IMR-90 (cell line): ENCODE measurements around the gene MYBPH. TPM values are rescaled to one million over a fixed set of nuclear protein-coding genes. Genes with fewer than 3 reads are reported as not detected.

Experiments used
- ATAC-seq: fragments of 200-7000 bp; cut with Tn5 transposase; 2 replicates; pipeline ENCODE4 v1.9.1; 2020; ENCODE audit warnings: low read depth, mild to moderate bottlenecking, moderate library complexity
- BruUV-seq: library from RNA; stranded (reverse); fragments of 400-500 nt; replicated peaks from 2 replicates; lab custom pipeline; 2021; lab: Mats Ljungman, UMichigan
- CTCF ChIA-PET: fragments of 300-600 bp; formaldehyde crosslinking; extraction: SDS; loops from one replicate; lab custom pipeline; 2021; ENCODE audit warnings: antibody characterized with exemption; lab: Yijun Ruan, JAX
- POLR2A ChIA-PET: fragments of 300-600 bp; sonication (Branson Sonifier 250); formaldehyde crosslinking; loops from one replicate; lab custom pipeline; 2022; ENCODE audit warnings: antibody characterized with exemption; ENCODE audit not compliant: unreplicated experiment; lab: Charles Lee
- DNase-seq: peaks from one replicate; pipeline ENCODE4 v3.0.0; 2013
- H2AFZ ChIP-seq: replicated peaks from 2 replicates; pipeline ENCODE3; 2013; ENCODE audit warnings: low read length, mild to moderate bottlenecking; ENCODE audit not compliant: poor library complexity
- H2AK5ac ChIP-seq: 2 replicates; pipeline ENCODE4 v1.6.1; 2013; ENCODE audit warnings: low read depth, low read length, inconsistent platforms
- H2AK9ac ChIP-seq: replicated peaks from 2 replicates; pipeline ENCODE3; 2013; ENCODE audit warnings: mild to moderate bottlenecking, low read depth, low read length, moderate library complexity; ENCODE audit not compliant: poor library complexity
- H2BK120ac ChIP-seq: 2 replicates; pipeline ENCODE4 v1.6.1; 2013; ENCODE audit warnings: low read depth, low read length, inconsistent platforms
- H2BK15ac ChIP-seq: 3 replicates; pipeline ENCODE4 v1.6.1; 2013; ENCODE audit warnings: low read depth, low read length, inconsistent platforms
- H2BK20ac ChIP-seq: 2 replicates; pipeline ENCODE4 v1.6.1; 2013; ENCODE audit warnings: low read depth, mild to moderate bottlenecking, inconsistent platforms, low read length, moderate library complexity
- H2BK5ac ChIP-seq: 2 replicates; pipeline ENCODE4 v1.6.1; 2013; ENCODE audit warnings: mild to moderate bottlenecking, low read depth, low read length, inconsistent platforms; ENCODE audit not compliant: poor library complexity, severe bottlenecking
- H3K14ac ChIP-seq: replicated peaks from 2 replicates; pipeline ENCODE4 v1.6.1; 2013; ENCODE audit warnings: low read depth, low read length, inconsistent platforms
- H3K18ac ChIP-seq: 2 replicates; pipeline ENCODE4 v1.6.1; 2013; ENCODE audit warnings: low read depth, low read length, control low read depth
- H3K23ac ChIP-seq: 2 replicates; pipeline ENCODE4 v1.6.1; 2013; ENCODE audit warnings: low read depth, low read length, inconsistent platforms
- H3K27ac ChIP-seq: 2 replicates; pipeline ENCODE4 v1.5.1; 2013; ENCODE audit warnings: mild to moderate bottlenecking, control low read depth, low read length; ENCODE audit not compliant: insufficient read depth
- H3K27me3 ChIP-seq: 2 replicates; pipeline ENCODE4 v1.6.1; 2013; ENCODE audit warnings: low read length; ENCODE audit not compliant: control insufficient read depth, insufficient read depth
- H3K36me3 ChIP-seq: 2 replicates; pipeline ENCODE4 v1.6.1; 2013; ENCODE audit warnings: low read length, mixed read lengths; ENCODE audit not compliant: control insufficient read depth, insufficient read depth
- H3K4ac ChIP-seq: 2 replicates; pipeline ENCODE4 v1.6.1; 2013; ENCODE audit warnings: low read depth, low read length, inconsistent platforms
- H3K4me1 ChIP-seq: 2 replicates; pipeline ENCODE4 v1.6.1; 2013; ENCODE audit warnings: low read length, mixed read lengths; ENCODE audit not compliant: control insufficient read depth, insufficient read depth
- H3K4me2 ChIP-seq: 2 replicates; pipeline ENCODE4 v1.6.1; 2013; ENCODE audit warnings: low read depth, mild to moderate bottlenecking, control low read depth, low read length, moderate library complexity
- H3K4me3 ChIP-seq: 2 replicates; pipeline ENCODE4 v1.5.1; 2013; ENCODE audit warnings: low read depth, mild to moderate bottlenecking, control low read depth, low read length, moderate library complexity; ENCODE audit not compliant: insufficient read depth
- H3K56ac ChIP-seq: 2 replicates; pipeline ENCODE4 v1.6.1; 2013; ENCODE audit warnings: low read length, inconsistent platforms; ENCODE audit not compliant: insufficient read depth; ENCODE audit errors: extremely low read depth
- H3K79me1 ChIP-seq, 2 experiments: 2 replicates each; pipeline ENCODE4 v1.6.1; 2013; ENCODE audit warnings: low read length in 2 of 2, inconsistent platforms in 1 of 2, low read depth in 1 of 2
- H3K9ac ChIP-seq: 2 replicates; pipeline ENCODE4 v1.6.1; 2013; ENCODE audit warnings: low read depth, low read length, control low read depth
- H3K9me1 ChIP-seq: 2 replicates; pipeline ENCODE4 v1.6.1; 2013; ENCODE audit warnings: low read length, inconsistent platforms; ENCODE audit not compliant: insufficient read depth
- H3K9me3 ChIP-seq: 2 replicates; pipeline ENCODE4 v1.6.1; 2013; ENCODE audit warnings: low read length; ENCODE audit not compliant: control insufficient read depth, insufficient read depth
- H4K20me1 ChIP-seq: 2 replicates; pipeline ENCODE4 v1.6.1; 2013; ENCODE audit warnings: low read length, inconsistent platforms; ENCODE audit not compliant: insufficient read depth
- H4K5ac ChIP-seq: 2 replicates; pipeline ENCODE4 v1.6.1; 2013; ENCODE audit warnings: mild to moderate bottlenecking, low read depth, low read length, control low read depth
- H4K8ac ChIP-seq, 2 experiments: 2 replicates each; pipeline ENCODE4 v1.6.1; 2013; ENCODE audit warnings: low read depth in 2 of 2, low read length in 2 of 2, control low read depth in 1 of 2, inconsistent platforms in 1 of 2
- H4K91ac ChIP-seq: 2 replicates; pipeline ENCODE4 v1.6.1; 2013; ENCODE audit warnings: low read depth, low read length, inconsistent platforms; ENCODE audit not compliant: insufficient read depth
- BHLHE40 ChIP-seq: fragments of 150-350 bp; IDR thresholded peaks from 2 replicates; pipeline ENCODE4 v1.6.1; 2016; ENCODE audit warnings: mild to moderate bottlenecking, low read depth, low read length
- CHD1 ChIP-seq: IDR thresholded peaks from 2 replicates; pipeline ENCODE4 v1.6.1; 2012; ENCODE audit warnings: low read depth, low read length, improper control_type of control experiment
- FOS ChIP-seq: fragments of 150-350 bp; IDR thresholded peaks from 2 replicates; pipeline ENCODE4 v1.6.1; 2016; ENCODE audit warnings: low read depth, low read length
- MAFK ChIP-seq: IDR thresholded peaks from 2 replicates; pipeline ENCODE4 v1.6.1; 2012; ENCODE audit warnings: low read depth, low read length, improper control_type of control experiment
- POLR2A ChIP-seq: IDR thresholded peaks from 2 replicates; pipeline ENCODE4 v1.6.1; 2012; ENCODE audit warnings: mild to moderate bottlenecking, low read depth, low read length
- RCOR1 ChIP-seq: IDR thresholded peaks from 2 replicates; pipeline ENCODE4 v1.6.1; 2012; ENCODE audit warnings: mild to moderate bottlenecking, low read length, improper control_type of control experiment; ENCODE audit not compliant: insufficient replicate concordance
- WGBS, 2 experiments: methylation state at CpG; one replicate each; pipeline versions ENCODE4 v1.1.5 to v1.1.7; 2013; ENCODE audit warnings: missing lambda C conversion rate in 2 of 2; ENCODE audit not compliant: insufficient read length in 1 of 2; ENCODE audit errors: extremely low coverage in 2 of 2; 5-methylcytosine and 5-hydroxymethylcytosine counted together
- dilution Hi-C: fragments of 300-500 bp; cut with HindIII; formaldehyde crosslinking; loops from one replicate; pipeline ENCODE4 v1.14.3; 2018; ENCODE audit warnings: low sequenced_read_pairs; ENCODE audit not compliant: unreplicated experiment
- in situ Hi-C: fragments of 300-500 bp; cut with MboI; formaldehyde crosslinking; loops from 3 replicates; pipeline ENCODE4 v1.14.3; 2019; ENCODE audit warnings: low sequenced_read_pairs, inconsistent platforms, mixed read lengths
- intact Hi-C: fragments of 100-400 bp; cut with micrococcal nuclease; formaldehyde crosslinking; loops from 2 replicates; pipeline ENCODE4 v1.10.0; 2022
- polyA plus RNA-seq, 3 experiments: library from polyadenylated mRNA; depleted of rRNA; stranded (reverse); fragments of >200 nt; gene quantifications; 2 replicates each; pipeline ENCODE4 v1.2.3, GENCODE V29; 2012; ENCODE audit warnings: low replicate concordance in 1 of 3
- total RNA-seq: library from RNA; depleted of rRNA; stranded (reverse); fragments of >200 nt; gene quantifications from 2 replicates; pipeline ENCODE4 v1.2.3, GENCODE V29; 2012

Gene MYBPH
- total and polyA plus RNA-seq, 2 of the 4 experiments (the other 2 are of a cell fraction): not detected

DNA sequence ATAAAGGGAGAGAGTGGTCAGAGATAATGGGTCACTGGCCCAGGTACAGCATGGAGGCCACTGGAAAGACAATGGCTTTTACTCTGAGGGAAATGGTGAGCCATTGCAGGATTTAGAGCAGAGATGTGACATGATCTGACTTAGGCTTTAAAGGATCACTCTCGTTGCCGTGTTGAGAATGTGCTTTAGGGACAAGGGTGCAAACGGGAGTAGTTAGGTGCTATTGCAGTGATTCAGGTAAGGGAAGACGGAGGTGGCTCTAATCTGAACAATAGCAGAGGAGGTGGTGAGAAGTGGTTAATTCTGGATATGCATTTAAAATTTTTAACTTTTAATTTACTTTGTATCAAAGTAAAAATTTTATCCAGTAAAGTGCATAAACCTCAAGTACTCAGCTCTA is 38.3 kb downstream of the MYBPH start:
- Histone ChIP-seq H2BK15ac (no peak overlapping the region), H2BK120ac (no peak overlapping the region), H2BK20ac (no peak overlapping the region), H4K20me1 (no peaks in the 10 kb centered on the region), H3K18ac (no peak overlapping the region), H3K9ac (no peak overlapping the region), H3K27ac (no peak overlapping the region), H3K27me3 (peaks cover 51% of the 10 kb centered on the region), H3K4me1 (no peaks in the 10 kb centered on the region; the same call in 1 of the 2 replicates), H3K9me3 (no peaks in the 10 kb centered on the region), H4K5ac (no peak overlapping the region), H3K4me3 (no peak overlapping the region), H4K8ac (no peak overlapping the region), H3K36me3 (no peaks in the 10 kb centered on the region), H3K4ac (no peak overlapping the region), H3K9me1 (no peaks in the 10 kb centered on the region), H4K91ac (no peak overlapping the region), H2AK9ac (no peak overlapping the region), H3K56ac (no peak overlapping the region), H3K79me1 (no peaks in the 10 kb centered on the region), H3K14ac (no peak overlapping the region), H2AFZ (no peak overlapping the region), H2BK5ac (no peak overlapping the region), H3K4me2 (no peak overlapping the region), H3K23ac (no peak overlapping the region), H2AK5ac (no peak overlapping the region)
- TF ChIP-seq FOS (no peak), BHLHE40 (no peak), RCOR1 (no peak), MAFK (no peak), POLR2A (no peak), CHD1 (no peak)
- dilution Hi-C loops: no loop called here
- ChIA-PET CTCF (no interaction called here), POLR2A (no interaction called here)
- 83% methylated on average over 2 of the region's 4 CpGs; no CpG with 5 or more reads in 1 of the 2 experiments for WGBS, 2 experiments
- intact Hi-C loops: no loop called here
- ATAC-seq (no peak), DNase-seq (no peak)
- in situ Hi-C loops: no loop called here
- BruUV-seq: no TSS peak
